AG04450 (cell line): ENCODE data around the gene NT5M. TPM values are rescaled to one million over a fixed set of nuclear protein-coding genes. Genes with fewer than 3 reads are reported as not detected.

Source experiments
- CTCF ChIA-PET: fragments of 300-600, 350-600 bp; formaldehyde crosslinking; extraction: SDS; loops from one replicate; lab custom pipeline; 2022; ENCODE audit warnings: antibody characterized with exemption, inconsistent platforms; lab: Charles Lee
- POLR2A ChIA-PET: fragments of 350-600 bp; formaldehyde crosslinking; extraction: SDS; loops from one replicate; lab custom pipeline; 2021; ENCODE audit warnings: antibody characterized with exemption, inconsistent platforms; lab: Yijun Ruan, JAX
- DNase-seq: peaks from one replicate; pipeline ENCODE4 v3.0.0-alpha.2; 2011; ENCODE audit warnings: low read depth, low spot score
- H3K27ac ChIP-seq: one replicate; pipeline ENCODE4 v1.5.1; 2012; ENCODE audit warnings: low read depth, low read length, control low read depth
- H3K27me3 ChIP-seq: one replicate; pipeline ENCODE4 v1.6.0; 2012; ENCODE audit warnings: low read length; ENCODE audit not compliant: control insufficient read depth, insufficient read depth
- H3K4me3 ChIP-seq: 2 replicates; pipeline ENCODE4 v1.5.1; 2011; ENCODE audit warnings: mild to moderate bottlenecking, low read depth, low read length, control low read depth
- H3K9me3 ChIP-seq: 2 replicates; pipeline ENCODE4 v1.5.1; 2012; ENCODE audit warnings: low read length; ENCODE audit not compliant: control insufficient read depth, insufficient read depth
- polyA plus RNA-seq: library from polyadenylated mRNA; depleted of rRNA; stranded (reverse); fragments of >200 nt; gene quantifications from 2 replicates; pipeline ENCODE4 v1.2.3, GENCODE V29; 2011
- TF ChIP-seq, protein P1 (sequence below): IDR thresholded peaks from 2 replicates; pipeline ENCODE4 v1.5.1; 2011; ENCODE audit warnings: low read depth, low read length, control low read depth, inconsistent platforms

NT5M gene
- polyA plus RNA-seq, 1 experiment: 0.36 TPM

DNA sequence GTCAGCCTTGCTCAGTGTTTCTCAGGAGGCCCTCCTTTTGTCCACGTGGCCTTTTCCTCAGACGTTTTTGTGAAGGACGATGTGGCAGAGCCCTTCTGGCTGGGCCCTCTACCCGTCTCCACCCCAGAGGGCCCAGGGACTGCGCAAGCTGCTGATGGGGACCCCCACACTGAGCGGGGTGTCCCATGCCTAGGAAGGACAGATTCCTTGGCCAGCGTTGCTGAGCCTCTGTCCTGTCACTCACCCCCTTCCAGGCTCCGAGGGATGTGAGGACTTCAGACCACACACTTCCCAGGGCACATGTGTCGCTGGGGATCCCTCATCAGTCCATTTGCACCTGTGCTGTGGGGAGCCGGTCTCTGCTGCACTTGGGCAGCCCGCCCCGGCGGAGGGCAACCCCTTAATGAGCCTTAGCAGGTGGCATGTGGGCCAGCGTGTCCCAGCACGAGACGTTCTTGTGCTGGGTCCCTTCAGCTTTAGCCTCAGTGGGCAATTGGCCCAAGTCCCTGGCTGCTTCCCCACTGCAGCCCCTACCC is 48.3 kb downstream of the NT5M start:
- TF ChIP-seq, protein P1, sequence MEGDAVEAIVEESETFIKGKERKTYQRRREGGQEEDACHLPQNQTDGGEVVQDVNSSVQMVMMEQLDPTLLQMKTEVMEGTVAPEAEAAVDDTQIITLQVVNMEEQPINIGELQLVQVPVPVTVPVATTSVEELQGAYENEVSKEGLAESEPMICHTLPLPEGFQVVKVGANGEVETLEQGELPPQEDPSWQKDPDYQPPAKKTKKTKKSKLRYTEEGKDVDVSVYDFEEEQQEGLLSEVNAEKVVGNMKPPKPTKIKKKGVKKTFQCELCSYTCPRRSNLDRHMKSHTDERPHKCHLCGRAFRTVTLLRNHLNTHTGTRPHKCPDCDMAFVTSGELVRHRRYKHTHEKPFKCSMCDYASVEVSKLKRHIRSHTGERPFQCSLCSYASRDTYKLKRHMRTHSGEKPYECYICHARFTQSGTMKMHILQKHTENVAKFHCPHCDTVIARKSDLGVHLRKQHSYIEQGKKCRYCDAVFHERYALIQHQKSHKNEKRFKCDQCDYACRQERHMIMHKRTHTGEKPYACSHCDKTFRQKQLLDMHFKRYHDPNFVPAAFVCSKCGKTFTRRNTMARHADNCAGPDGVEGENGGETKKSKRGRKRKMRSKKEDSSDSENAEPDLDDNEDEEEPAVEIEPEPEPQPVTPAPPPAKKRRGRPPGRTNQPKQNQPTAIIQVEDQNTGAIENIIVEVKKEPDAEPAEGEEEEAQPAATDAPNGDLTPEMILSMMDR: no peak
- CTCF ChIA-PET: interaction anchor here (0.6 to 1.3 kb wide), 3 partner anchors 262 to 354 kb away, joined by 3 to 4 read pairs (median 4); no protein-coding TSS in a partner anchor
- Histone ChIP-seq H3K27ac (no peak overlapping the region), H3K27me3 (peaks cover 3% of the 10 kb centered on the region), H3K9me3 (no peaks in the 10 kb centered on the region; the same call in 1 of the 2 replicates), H3K4me3 (no peak overlapping the region)
- POLR2A ChIA-PET: no interaction called here
- DNase-seq: no peak

DNA sequence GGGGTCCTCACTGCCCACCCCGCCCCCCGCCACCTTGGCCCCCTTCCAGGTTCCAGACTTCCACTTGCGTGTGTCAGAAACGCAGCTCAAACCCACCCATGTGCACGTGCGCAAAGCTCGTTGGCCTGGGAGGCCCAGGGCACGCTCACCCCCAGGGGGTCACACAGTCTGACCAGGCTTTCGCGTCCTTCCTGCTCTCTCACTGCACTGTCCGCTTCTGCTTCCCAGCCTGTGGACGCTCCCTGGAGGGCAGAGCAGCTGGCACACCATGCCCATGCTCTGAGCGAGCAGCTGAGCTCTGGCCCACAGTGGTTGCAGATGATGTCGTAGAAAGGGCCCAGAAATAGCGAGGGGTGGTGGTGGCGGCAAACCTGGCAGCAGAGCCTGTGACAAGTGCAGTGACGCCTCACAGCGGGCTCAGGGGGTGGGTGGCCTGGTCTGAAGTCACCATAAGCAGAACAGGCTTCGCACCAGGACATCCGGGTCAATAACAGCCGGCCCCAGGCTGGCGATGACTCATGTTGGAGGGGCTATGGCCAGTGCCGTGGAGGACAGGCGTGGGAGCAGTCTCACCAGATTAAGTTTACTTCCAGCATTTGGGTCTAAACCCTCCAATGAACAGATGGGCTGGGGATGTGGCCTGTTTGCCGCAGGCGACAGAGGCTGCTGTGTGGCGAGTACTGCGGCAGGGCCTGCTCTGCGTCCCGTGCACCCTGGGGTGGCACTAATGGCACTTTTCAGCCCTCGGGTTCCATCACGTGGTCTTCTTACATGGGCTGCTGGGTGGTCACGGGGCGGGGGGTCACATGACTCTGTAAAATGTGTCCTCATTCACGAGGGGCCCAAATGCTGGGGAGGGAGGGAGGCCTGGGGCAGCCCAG is 49.0 kb downstream of the NT5M start:
- TF ChIP-seq, protein P1: no peak
- POLR2A ChIA-PET: no interaction called here
- Histone ChIP-seq H3K9me3 (no peaks in the 10 kb centered on the region; the same call in 1 of the 2 replicates), H3K4me3 (no peak overlapping the region), H3K27me3 (peaks cover 3% of the 10 kb centered on the region), H3K27ac (no peak overlapping the region)
- DNase-seq: no peak
- CTCF ChIA-PET: interaction anchor here (0.6 to 4.8 kb wide), 7 partner anchors 34 to 355 kb away, joined by 3 to 121 read pairs (median 5); no protein-coding TSS in a partner anchor

DNA sequence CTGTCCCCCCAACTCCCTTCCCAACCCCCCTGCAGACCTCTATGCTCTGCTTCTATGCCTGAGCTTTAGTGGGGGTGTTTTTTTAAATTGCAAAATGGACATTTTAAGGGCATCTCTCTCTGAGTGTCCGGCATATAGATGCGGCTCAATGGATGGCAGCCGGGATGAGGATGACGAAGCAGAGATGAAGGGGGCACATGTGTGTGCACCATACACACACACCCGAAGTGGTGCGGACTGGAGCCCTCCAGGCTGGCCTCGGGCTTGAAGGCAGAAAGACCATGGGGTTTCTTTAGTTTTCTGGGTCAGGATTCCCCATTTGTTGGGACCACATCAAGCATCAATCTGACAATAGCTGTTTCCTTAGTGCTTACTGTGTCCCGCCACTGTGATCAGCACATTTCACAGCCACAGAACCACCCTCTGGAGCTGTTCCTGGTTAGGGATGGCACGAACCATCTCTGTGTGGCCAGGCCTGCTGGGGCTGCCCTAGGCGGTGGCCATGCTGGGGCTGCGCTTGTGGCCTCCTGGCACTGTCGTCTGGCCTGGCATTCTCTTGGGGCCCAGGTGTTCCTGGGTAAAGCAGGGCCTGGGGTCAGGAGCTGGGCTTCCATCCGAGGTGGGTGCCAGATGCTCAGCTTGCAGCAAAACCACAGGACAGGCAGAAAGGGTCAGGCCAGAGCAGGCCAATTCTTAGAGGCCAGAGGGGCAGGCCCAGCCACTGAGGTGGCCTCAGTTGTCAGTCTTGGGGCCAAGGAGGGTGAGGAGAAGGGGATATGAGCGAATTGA is 49.9 kb downstream of the NT5M start:
- POLR2A ChIA-PET: interaction anchor here (0.7 kb wide), 1 partner anchor 143 kb away, joined by 3 read pairs; the partner anchor contains the start of gene RASD1
- peaks cover 3% of the 10 kb centered on the region for H3K27me3 ChIP-seq
- H3K27ac ChIP-seq: no peak overlapping the region
- H3K4me3 ChIP-seq: no peak overlapping the region
- no peak for DNase-seq
- TF ChIP-seq, protein P1: no peak
- CTCF ChIA-PET: interaction anchor here (1.1 to 4.8 kb wide), 5 partner anchors 35 to 292 kb away, joined by 4 to 121 read pairs (median 19); no protein-coding TSS in a partner anchor
- H3K9me3 ChIP-seq: no peaks in the 10 kb centered on the region; the same call in 1 of the 2 replicates

DNA sequence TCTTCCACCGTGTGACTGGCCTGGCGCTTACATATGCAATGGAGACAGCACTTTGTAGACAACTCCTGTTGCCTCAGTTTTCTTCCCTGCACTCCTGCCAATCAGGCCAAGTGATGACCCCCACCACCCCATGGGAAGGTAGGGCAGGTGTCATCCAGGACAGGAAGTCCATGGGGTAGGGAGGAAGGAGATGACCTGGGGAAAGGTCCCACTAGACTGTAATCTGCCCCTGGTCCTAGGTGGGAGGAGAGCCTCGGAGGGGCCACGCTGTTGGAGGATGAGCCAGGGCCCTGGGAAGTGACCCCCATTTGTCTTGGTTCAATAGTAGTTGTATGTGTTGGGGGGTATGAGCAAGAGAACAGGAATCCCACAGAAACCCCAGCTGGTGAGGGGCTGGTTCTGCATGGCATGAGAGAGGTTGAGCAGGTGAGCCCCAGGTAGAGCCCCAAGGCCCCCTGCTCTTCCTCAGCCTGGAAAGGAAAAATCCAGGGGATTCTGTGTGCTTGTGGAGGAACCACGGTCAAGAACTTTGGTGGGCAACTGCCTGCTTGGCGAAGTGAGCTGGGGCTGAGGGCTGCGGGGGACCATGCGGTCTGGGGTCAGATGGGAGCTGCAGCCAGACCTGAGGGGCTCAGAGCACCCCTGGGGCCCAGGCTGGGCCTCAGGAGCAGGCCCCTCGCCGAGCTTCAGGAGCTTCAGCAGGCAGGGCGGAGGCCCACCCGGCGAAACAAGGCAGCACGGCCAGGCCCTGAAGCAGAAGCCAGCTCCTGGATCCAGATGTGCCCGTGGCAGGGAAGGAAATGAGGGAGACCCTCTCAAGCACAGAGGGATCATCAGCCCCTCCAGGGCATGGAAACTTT is 50.7 kb downstream of the NT5M start:
- Histone ChIP-seq H3K9me3 (no peaks in the 10 kb centered on the region; the same call in 1 of the 2 replicates), H3K4me3 (no peak overlapping the region), H3K27me3 (no peaks in the 10 kb centered on the region), H3K27ac (no peak overlapping the region)
- DNase-seq: no peak
- ChIA-PET POLR2A (interaction anchor here (0.7 kb wide), 1 partner anchor 143 kb away, joined by 3 read pairs; the partner anchor contains the start of gene RASD1), CTCF (interaction anchor here (0.7 to 4.8 kb wide), 17 partner anchors 10 to 679 kb away, joined by 3 to 121 read pairs (median 4); partner anchors contain the start of genes PEMT and RASD1)
- TF ChIP-seq, protein P1: no peak
